DOHH2 (cell line): Measurements from ENCODE around the gene CFAP46.

ENCODE experiments used
- H3F3A ChIP-seq: fragments of 200-600 bp; sonication (generic), shearing (Covaris generic); 2 replicates; pipeline ENCODE4 v1.6.0; 2016; ENCODE audit warnings: antibody characterized with exemption, mild to moderate bottlenecking; ENCODE audit not compliant: control insufficient read depth, insufficient read depth
- H3K27ac ChIP-seq: fragments of 200-600 bp; sonication (generic); 2 replicates; pipeline ENCODE4 v1.5.1; 2014; ENCODE audit warnings: low read depth, mild to moderate bottlenecking, low read length, moderate library complexity
- H3K27me3 ChIP-seq: fragments of 200-600 bp; sonication (generic); 2 replicates; pipeline ENCODE4 v1.6.1; 2014; ENCODE audit warnings: mild to moderate bottlenecking, low read length, mixed read lengths; ENCODE audit not compliant: control insufficient read depth
- H3K36me3 ChIP-seq: fragments of 200-600 bp; sonication (generic); 2 replicates; pipeline ENCODE4 v1.6.1; 2014; ENCODE audit warnings: mild to moderate bottlenecking, low read length, moderate library complexity, mixed read lengths; ENCODE audit not compliant: control insufficient read depth
- H3K4me1 ChIP-seq: fragments of 200-600 bp; sonication (generic); 2 replicates; pipeline ENCODE4 v1.6.1; 2014; ENCODE audit warnings: mild to moderate bottlenecking, low read length, mixed read lengths; ENCODE audit not compliant: control insufficient read depth
- H3K4me2 ChIP-seq: fragments of 200-600 bp; sonication (generic); 2 replicates; pipeline ENCODE4 v1.6.0; 2014; ENCODE audit warnings: mild to moderate bottlenecking, low read length, moderate library complexity
- H3K4me3 ChIP-seq: fragments of 200-600 bp; sonication (generic); 2 replicates; pipeline ENCODE4 v1.5.1; 2014; ENCODE audit warnings: mild to moderate bottlenecking, low read length, mixed read lengths
- H3K79me2 ChIP-seq: fragments of 200-600 bp; sonication (generic); 2 replicates; pipeline ENCODE4 v1.6.1; 2014; ENCODE audit warnings: mild to moderate bottlenecking, low read length, mixed read lengths; ENCODE audit not compliant: control insufficient read depth
- H3K9me2 ChIP-seq: fragments of 200-600 bp; sonication (generic); replicated peaks from 2 replicates; pipeline ENCODE4 v1.6.1; 2014; ENCODE audit warnings: mild to moderate bottlenecking, low read length, mixed read lengths; ENCODE audit not compliant: control insufficient read depth
- H3K9me3 ChIP-seq: fragments of 200-600 bp; sonication (generic); 2 replicates; pipeline ENCODE4 v1.6.1; 2014; ENCODE audit warnings: antibody characterized with exemption, low read length, mixed read lengths; ENCODE audit not compliant: control insufficient read depth, insufficient read depth
- H4K20me1 ChIP-seq: fragments of 200-600 bp; sonication (generic); 2 replicates; pipeline ENCODE4 v1.6.0; 2014; ENCODE audit warnings: low read depth, mild to moderate bottlenecking, antibody characterized with exemption, low read length, moderate library complexity; ENCODE audit not compliant: control insufficient read depth, insufficient read depth
- EZH2phosphoT487 ChIP-seq: fragments of 200-600 bp; sonication (generic); IDR thresholded peaks from 2 replicates; pipeline ENCODE4 v1.6.1; 2017; ENCODE audit warnings: borderline replicate concordance, mild to moderate bottlenecking, antibody characterized with exemption, low read length, moderate library complexity, mixed read lengths
- TF ChIP-seq, protein P1 (sequence below): fragments of 200-600 bp; sonication (generic); IDR thresholded peaks from one replicate; pipeline ENCODE4 v1.5.1; 2014; ENCODE audit warnings: antibody characterized with exemption, mild to moderate bottlenecking, low read depth, low read length; ENCODE audit not compliant: poor library complexity, severe bottlenecking

The CFAP46 gene

DNA sequence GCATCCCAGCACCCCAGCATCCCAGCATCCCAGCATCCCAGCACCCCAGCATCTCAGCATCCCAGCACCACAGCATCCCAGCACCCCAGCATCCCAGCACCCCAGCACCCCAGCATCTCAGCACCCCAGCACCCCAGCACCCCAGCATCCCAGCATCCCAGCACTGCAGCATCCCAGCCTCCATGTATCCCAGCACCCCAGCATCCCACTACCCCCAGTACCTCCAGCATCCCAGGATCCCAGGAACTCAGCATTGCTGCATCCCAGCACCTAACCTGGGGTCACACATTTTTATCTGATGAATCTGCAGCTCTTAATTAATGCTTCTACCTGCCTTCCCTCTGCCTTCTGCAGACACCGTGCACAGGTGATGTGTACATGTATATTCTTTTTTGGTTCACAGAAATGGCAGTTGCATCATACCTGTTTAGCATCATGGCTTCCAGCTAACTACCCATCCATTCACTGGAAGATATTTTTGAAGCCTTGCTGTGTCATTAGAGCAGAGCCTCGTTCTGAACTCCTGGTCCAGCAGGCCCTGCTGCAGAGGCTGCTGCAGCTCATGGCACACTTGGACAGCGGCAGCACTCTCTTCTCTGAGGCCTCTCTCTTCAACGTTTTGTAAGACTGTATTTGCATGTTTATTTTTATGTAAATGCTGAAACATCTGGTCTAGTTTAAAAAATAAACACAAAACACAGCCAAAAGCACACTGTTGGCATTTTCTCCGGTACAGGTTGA is 4.6 kb upstream of the CFAP46 start:
- no peak for TF ChIP-seq EZH2phosphoT487
- TF ChIP-seq, protein P1, sequence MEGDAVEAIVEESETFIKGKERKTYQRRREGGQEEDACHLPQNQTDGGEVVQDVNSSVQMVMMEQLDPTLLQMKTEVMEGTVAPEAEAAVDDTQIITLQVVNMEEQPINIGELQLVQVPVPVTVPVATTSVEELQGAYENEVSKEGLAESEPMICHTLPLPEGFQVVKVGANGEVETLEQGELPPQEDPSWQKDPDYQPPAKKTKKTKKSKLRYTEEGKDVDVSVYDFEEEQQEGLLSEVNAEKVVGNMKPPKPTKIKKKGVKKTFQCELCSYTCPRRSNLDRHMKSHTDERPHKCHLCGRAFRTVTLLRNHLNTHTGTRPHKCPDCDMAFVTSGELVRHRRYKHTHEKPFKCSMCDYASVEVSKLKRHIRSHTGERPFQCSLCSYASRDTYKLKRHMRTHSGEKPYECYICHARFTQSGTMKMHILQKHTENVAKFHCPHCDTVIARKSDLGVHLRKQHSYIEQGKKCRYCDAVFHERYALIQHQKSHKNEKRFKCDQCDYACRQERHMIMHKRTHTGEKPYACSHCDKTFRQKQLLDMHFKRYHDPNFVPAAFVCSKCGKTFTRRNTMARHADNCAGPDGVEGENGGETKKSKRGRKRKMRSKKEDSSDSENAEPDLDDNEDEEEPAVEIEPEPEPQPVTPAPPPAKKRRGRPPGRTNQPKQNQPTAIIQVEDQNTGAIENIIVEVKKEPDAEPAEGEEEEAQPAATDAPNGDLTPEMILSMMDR, result no peak
- Histone ChIP-seq H3K4me2 (no peak overlapping the region), H3K36me3 (no peaks in the 10 kb centered on the region), H4K20me1 (no peaks in the 10 kb centered on the region), H3K9me2 (no peaks in the 10 kb centered on the region), H3F3A (no peaks in the 10 kb centered on the region), H3K4me3 (no peak overlapping the region), H3K27me3 (no peaks in the 10 kb centered on the region), H3K4me1 (no peaks in the 10 kb centered on the region), H3K27ac (no peak overlapping the region), H3K9me3 (no peaks in the 10 kb centered on the region), H3K79me2 (no peaks in the 10 kb centered on the region)

DNA sequence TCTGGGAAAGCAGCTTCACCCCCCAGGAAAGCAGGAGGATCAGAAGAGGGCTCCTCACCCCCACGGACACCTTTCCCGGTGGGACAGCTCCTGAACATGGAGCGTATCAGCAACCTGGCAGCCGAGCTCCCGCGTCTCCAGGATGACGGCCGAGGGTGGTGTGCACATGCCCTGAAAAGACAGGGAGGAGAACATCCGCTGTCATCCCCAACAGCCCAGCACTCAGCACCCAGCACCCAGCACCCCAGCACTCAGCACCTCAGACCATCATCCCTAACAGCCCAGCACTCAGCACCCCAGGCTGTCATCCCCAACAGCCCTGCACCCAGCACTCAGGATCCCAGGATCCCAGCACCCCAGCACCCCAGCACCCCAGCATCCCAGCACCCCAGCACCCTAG is 3.9 kb upstream of the CFAP46 start:
- Histone ChIP-seq H3K4me2 (no peak overlapping the region), H4K20me1 (no peaks in the 10 kb centered on the region), H3K36me3 (no peaks in the 10 kb centered on the region), H3K27ac (no peak overlapping the region), H3K4me1 (no peaks in the 10 kb centered on the region), H3K79me2 (no peaks in the 10 kb centered on the region), H3K9me3 (no peaks in the 10 kb centered on the region), H3K4me3 (no peak overlapping the region), H3K9me2 (no peaks in the 10 kb centered on the region), H3K27me3 (no peaks in the 10 kb centered on the region), H3F3A (no peaks in the 10 kb centered on the region)
- TF ChIP-seq, protein P1, result no peak
- TF ChIP-seq EZH2phosphoT487, result no peak

DNA sequence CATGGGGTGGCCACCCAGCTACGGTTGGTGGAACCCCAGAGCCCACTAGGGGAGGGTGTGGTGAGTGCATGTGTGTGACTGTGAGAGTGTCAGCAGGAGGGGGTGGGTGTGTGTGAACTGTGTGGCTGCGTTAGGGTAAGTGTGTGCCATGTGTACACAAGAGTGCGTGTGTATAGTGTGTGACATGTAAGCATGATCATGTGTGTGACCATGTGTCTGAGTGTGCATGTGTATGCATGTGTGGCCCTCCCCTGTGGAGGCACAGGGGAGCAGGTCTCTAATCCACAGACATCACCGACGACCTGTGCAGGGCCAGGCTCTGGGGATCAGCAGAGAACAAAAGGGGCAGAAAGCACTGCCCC is 3.5 kb upstream of the CFAP46 start:
- no peaks in the 10 kb centered on the region for H3F3A ChIP-seq
- no peak overlapping the region for H3K4me3 ChIP-seq
- TF ChIP-seq, protein P1, result no peak
- TF ChIP-seq EZH2phosphoT487, result no peak
- no peaks in the 10 kb centered on the region for H3K36me3 ChIP-seq
- no peaks in the 10 kb centered on the region for H3K9me2 ChIP-seq
- no peak overlapping the region for H3K4me2 ChIP-seq
- no peaks in the 10 kb centered on the region for H3K4me1 ChIP-seq
- H3K9me3 ChIP-seq, result no peaks in the 10 kb centered on the region
- no peak overlapping the region for H3K27ac ChIP-seq
- no peaks in the 10 kb centered on the region for H3K27me3 ChIP-seq
- H4K20me1 ChIP-seq, result no peaks in the 10 kb centered on the region
- no peaks in the 10 kb centered on the region for H3K79me2 ChIP-seq
